Fibroblast of peridontal ligament (primary cell): Measurements from ENCODE around the gene MPV17.
"Not testable (repeated sequence)": the region's sequence is repeated elsewhere in the genome, so short reads cannot be mapped to it uniquely, and the experiment has no call there.

Experiments
- DNase-seq: peaks from one replicate; pipeline ENCODE4 v3.0.0-alpha.2; 2010; ENCODE audit errors: extremely low read depth

The MPV17 gene

DNA sequence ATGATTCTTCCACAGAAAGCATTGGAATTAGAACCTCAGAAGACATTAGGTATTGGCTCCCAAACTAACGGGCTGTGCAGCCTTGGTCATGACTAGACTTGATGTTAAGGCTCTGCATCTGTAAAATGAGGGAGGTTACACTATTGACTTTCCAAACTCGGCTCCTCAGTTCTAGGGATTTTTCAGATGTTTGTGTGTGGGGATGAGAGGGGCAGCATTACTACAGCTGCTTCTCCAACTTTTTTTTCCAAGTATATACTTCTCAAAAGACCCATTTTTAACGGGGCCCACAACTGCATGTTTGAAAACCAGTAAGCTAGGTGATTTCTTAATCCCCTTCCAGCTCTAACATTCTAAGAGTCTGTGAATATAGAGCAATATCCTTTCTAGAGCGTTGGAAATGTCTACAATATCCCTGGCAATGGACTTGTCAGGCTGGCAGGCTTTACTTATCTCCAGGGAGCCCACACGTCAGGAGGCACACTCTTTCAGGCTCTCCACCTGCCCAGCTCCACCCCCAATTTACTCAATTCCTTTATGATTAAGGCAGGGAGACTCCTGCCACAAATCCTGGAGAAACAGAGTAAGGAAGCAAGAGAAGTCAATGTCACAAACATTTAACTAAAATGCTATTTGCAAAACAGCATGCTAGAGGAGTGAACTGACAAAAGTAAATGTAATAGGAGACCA, 844 bp upstream of the MPV17 start:
- no peak for DNase-seq

DNA sequence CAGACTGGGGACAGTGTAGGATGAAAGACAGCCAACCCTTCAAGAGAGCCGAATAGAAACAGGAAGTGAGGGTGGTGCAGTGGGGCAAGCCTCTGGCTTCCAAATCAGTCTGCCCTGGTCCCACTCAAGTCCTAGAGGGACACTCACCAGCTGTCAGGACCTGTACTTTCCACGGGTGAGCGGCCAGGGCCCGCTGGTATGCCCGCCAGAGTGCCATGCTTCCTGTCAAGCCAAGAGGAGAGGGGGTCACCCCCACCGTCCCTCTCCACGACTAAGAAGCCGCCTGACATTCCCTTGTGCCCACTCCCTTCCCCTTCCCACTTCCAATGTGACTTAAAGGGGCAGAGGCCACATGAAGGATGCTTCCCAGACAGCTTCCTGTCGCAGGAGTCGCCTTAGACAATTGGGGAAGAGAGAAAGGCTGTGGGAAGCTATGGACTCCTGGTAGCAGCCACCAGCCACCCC, 564 bp downstream of the MPV17 start:
- DNase-seq: peak; percentile 16

DNA sequence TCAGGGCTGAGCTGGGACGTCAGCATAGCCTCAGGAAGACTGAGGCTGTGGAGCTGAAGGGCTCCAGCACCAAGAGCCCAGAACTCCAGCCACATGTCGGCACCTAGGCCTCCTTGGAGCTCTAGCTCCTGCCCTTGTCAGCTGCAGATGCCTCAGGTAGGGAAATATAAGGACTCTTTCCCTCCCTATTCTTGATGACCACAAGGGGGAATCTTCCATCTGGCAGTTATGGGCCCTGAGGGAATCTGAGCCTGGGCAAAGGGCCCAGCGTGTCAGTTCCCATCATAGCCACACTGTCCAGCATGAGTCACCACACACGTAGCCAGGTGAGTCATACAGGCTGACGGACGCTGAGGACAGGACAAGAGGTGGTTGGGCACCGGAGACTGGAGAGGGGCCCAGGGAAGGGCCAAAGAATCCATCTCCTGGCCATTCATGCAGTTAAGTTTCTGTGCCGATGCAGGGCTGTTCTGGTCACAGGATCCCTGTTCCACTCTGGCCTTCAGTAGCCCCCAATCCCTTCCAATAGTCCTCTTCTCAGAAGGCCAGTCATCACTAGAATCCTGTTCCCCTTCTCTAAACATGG, 1.8 kb downstream of the MPV17 start:
- peak; percentile 96 for DNase-seq

DNA sequence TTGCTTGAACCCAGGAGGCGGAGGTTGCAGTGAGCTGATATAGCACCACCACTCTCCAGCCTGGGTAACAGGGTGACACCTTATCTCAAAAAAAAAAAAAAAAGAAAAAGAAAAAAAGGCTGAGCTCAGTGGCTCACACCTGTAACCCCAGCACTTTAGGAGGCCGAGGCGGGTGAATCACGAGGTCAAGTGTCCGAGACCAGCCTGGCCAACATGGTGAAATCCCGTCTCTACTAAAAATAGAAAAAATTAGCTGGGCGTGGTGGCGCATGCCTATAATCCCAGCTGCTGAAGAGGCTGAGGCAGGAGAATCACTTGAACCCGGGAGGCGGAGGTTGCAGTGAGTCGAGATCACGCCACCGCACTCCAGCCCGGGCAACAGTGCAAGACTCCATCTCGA, 3.1 kb downstream of the MPV17 start:
- not testable (repeated sequence) for DNase-seq

DNA sequence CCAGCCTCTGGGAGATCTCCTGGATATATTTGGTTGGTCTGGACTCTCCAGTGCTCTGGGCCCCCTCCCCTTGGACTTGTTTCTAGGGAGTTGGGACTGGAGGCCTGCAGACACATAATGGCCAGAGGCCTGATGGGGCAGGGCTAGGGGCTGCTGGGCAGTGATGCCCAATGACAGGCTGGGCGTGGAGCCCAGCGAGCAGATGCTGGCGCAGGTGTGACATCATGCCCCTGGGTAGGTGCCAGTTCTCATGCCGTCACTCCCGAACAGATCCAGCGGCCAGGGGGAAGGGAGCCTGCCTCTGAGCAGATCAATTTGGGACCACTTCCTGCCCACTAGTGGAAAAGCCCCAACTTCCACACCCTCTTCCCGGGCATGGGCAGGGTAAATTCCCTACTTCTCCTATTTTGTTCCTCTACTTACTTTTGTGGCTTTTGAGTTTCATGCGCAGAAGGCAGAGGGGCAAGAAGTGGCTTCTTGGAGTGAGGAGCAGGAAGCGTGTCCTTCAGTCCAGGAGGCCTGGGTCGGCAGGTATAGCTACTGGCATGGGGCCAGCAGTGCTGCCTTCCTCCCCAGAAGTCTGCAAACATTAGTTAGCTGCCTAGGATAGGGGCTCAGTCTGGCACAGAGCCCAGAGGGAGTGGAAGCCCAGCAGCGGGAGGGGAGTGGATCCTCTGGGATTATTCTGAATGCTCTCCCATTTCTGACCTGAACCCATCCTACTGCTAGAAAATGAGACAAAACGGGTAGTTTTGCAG, 6.1 kb downstream of the MPV17 start:
- no peak for DNase-seq

DNA sequence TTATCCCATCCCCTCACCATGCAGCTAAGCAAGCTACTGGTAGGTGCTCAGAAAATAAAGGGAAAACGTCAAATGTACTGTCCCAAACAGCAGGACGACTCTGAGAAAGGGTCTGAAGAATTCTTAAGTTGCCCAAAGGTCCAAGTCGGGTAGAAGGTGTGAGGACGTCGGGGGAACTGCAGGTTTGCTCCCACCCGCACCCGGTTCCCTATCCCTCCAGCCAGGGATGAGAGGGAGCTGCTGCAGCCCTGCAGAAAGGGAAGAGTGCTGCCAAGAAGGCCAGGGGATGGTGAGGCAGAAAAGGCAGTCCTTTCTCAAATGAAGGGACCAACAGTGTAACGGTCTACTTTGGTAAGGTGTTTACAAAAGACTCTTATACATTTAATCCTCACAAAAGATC, 7.8 kb downstream of the MPV17 start:
- DNase-seq: no peak

DNA sequence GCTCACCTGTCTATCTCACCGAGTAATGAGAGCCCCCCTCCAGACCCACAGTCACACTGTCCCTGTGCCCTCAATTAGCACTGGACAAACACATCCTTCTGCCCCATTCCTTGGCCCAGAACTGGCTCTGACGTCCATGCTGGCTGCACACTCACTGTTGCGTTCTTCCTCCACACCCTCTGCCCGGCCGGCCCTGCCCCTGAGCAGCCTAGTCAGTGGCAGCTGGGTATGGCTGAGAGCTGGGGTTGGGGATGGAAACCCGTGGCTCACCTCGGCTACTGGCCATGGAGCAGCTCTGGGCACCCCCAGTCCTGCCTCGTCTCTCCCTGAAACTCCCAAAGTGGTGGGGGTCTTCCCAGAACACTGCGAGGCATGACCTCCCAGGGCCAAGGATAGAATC, 8.2 kb downstream of the MPV17 start:
- DNase-seq: no peak

DNA sequence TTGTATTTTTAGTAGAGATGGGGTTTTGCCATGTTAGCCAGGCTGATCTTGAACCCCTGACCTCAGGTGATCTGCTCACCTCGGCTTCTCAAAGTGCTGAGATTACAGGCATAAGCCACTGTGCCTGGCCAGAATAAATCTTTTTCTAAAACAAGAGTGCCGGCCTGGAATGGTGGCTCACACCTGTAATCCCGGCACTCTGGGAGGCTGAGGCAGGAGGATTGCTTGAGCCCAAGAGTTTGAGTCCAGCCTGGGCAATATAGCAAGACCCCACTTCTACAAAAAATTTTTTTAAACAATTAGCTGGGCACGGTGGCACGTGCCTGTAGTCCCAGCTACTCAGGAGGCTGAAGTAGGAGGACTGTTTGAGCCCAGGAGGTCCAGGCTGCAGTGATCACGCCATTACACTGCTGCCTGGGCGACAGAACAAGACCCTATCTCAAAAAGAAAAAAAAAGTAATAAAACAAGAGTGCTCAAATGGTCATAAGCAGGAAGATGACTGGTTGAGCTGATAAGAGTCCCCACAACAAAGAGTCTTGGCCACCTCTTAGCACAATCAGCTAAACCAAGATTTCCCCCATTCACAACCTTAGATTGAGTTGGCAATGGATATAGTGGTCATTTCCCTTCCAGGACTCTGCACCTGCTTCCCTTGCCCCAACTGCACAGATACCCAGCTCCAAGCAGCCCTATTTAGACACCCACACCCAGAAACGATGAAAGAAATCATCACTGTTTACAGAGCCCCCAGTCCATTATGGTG, 8.8 kb downstream of the MPV17 start:
- DNase-seq: no peak

DNA sequence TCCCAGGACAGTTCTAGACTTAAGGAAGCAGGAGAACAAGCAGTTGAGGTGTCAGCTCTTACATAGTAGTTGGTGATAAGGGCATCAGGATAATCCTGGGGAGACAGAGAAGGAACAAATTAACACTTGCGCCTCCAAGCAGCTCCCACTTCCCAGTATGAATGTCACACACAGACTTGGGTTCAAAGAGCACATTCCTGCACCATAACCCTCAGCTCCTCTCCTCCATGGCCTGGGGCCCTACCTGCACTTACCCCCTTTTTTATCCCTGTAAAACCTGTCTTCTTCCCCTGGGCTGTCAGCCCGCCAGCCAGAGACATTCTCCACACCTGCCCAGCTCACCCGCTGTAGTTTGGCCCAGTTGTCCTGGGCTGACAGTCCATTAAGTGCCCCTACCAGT, 10.7 kb downstream of the MPV17 start:
- DNase-seq: no peak

DNA sequence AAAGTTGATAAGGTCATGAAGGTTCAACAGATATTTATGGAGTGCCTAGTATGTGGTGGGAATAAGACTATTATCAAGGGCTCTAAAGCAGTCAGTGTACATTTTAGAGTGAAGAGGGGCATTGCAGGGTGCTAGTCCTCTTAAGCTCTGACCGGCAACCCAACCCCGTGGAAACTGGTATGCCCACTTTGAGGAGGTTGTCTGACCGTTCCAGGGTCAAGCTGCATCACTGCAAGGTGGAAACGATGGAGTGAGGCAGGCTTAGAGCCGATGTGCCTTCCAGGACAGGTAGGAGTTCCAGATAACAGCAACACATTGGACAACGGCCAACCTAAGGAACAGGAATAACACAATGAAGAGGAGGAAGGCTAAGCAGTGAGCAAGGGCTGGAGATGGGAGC, 13.2 kb downstream of the MPV17 start:
- DNase-seq: no peak

DNA sequence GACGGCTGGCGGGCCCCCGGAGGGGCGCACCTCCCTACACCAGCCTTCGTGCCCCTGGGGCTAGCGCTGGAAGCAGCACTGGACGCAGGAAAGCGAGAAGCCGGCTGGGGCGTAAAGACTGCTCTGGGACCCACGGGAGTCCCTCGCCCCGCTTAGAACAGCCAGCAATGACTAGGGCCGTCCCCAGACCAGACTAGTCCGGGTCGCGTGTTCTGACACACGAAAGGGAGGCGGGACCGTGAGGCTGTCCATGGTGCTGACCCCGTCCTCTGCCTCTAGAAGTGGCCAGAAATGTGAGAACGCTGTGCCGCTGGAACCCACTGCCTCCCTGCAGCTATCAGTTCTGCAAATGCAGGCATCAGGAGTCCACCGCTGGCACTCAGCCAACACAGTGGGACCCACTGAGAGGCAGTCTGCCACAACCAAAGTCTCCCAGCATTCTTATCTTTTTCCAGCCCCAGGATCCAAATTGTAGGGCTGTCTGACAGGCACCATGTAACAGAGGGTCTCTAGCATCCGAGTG, 14.5 kb downstream of the MPV17 start, which contains the start of gene UCN:
TSS of gene UCN (minus strand) at position 87 of the 523 bp plus-strand sequence. CDS start 550 bp downstream, outside the sequence.
- DNase-seq: peak; percentile 32

DNA sequence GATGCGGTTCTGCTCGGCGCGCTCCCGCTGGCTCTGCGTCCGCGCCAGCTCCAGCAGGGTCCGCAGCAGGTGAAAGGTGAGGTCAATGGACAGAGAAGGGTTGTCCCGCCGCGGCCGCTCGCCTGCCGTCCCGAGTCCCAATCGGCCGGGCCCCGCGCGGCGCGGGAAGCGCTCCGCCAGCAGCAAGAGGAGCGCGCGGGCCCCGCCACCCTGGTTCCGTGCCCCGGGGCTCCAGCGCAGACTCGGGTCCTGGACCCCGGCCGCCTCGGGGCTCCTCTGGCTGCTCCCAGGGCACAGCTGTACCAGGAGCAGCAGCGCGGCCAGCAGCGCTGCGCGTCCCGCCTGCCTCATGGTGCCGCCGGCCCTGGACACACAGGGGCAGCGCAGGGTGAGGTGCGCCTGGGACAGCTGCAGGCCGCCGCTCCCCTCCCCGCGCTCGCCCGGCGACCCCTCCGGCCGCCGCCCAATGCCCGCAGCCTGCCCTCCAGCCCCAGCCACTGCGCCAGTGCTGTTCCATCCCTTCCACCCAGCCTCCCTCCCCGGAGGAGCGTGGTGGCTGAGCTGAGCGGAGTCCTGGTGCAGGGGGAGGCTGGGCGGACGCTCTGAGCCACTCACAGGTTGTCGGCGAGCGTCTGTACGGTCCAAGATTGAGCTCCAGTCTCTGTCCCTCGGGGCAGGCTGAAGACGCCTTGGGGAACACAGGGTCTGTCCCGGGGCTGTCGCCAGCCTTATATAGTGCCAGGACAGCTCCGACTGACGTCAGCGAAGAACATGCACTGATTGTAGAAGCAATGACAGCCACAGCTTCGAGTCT, 15.1 kb downstream of the MPV17 start:
- no peak for DNase-seq

DNA sequence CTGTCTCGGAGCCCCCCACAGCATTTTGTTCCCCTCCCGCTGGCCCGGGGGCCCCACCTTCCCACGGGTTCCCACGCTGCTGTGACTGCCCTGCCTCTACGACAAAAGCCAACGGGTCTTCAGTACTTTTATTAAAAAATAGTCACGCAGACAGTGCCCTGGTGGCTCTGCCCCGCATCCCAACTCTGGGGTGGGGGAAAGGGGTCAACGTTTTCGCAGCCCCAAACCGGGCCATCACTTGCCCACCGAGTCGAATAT, 15.7 kb downstream of the MPV17 start:
- no peak for DNase-seq

DNA sequence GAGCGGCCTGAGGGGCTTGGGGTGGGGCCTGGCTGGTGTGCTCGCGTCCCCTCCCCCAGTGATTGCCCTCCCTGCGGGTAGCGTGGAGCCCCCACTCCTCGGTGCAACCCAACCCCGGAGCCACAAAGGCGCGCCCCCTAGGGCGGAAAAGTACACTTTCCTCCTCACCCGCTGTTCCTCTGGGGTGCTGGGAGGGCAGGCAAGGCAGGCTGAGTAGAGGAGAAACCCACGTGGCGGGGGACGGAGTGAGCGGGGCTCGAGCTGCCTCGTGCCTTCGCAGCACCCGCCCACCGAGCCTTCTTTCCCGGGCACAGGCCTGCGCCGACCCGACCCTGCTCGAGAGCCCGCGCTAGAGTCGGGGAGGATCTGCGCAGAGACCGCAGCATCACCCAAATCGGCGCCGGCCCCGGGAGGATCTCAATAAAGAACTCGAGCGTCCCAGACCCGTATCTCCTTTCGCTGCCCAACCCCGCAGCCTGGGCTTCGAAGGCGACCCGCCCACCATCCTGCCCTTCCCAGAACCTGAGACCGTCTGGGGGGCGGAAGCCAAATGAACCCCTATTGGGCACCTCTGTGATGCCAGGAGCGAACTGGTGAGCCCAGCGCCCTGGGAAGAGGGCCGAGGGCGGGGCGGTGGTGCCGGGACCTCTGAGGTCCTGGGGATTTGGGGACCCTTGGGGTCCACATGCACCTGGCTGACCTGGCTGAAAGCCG, 16.2 kb downstream of the MPV17 start:
- DNase-seq: no peak

DNA sequence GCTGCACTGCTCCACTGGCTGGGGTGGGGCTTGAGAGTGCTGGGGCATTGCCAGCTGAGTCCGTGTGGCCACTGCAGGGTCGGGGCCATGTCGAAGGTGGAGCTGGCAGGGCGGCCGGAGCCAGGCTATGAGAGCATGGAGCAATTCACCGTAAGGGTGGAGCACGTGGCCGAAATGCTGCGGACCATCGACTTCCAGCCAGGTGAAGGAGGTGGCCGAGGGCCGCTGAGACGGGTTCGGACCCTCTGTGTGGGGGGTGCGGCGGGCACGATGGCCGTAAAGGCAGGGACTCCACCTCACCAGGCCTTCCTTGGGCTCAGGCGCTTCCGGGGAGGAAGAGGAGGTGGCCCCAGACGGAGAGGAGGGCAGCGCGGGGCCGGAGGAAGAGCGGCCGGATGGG, 16.8 kb downstream of the MPV17 start:
- no peak for DNase-seq

DNA sequence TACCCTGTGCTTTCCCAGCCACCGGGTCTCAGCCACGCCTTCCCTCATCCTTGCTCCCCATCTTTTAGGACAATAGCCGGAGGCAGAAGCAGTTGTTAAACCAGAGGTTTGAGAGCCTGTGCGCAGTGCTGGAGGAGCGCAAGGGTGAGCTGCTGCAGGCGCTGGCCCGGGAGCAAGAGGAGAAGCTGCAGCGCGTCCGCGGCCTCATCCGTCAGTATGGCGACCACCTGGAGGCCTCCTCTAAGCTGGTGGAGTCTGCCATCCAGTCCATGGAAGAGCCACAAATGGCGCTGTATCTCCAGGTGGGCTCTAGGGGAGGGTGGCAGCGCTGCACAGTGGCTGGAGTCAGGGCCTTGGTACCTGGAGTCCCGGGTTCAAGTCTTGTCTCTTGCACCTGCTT, 17.4 kb downstream of the MPV17 start:
- DNase-seq: no peak

DNA sequence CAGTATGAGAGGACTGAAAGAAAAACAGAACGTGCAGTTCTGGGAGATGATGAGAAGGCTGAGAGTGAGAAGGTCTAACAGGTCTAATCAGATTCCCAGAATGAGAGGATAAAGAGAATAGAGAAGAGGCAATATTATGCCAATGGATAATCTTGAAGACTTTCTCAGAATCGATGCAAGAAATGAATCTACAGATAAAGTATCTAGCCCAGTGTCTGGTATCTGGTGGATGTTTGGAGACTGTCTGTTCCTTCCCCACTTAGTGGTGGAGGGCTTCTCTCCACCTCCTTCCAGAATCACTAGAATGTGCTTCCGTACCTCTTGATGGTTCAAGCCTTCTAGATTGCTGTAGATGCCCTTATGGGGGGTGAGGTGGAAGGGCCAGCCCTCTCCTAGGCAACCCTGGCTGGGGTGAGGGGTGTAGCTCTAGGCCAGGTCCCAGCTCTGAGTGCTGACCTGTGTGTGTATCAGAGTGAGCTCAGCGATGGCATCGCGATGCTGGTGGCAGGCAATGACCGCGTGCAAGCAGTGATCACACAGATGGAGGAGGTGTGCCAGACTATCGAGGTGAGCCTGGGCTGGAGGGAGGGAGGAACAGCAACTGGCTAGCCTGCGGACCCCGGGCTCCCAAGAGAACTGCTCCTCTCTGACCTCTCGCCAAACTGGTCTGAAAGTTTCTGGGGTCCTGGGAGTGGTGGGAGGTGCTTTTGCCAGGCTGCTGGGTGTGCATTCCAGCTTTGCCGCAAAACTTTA, 18.2 kb downstream of the MPV17 start:
- DNase-seq: no peak

DNA sequence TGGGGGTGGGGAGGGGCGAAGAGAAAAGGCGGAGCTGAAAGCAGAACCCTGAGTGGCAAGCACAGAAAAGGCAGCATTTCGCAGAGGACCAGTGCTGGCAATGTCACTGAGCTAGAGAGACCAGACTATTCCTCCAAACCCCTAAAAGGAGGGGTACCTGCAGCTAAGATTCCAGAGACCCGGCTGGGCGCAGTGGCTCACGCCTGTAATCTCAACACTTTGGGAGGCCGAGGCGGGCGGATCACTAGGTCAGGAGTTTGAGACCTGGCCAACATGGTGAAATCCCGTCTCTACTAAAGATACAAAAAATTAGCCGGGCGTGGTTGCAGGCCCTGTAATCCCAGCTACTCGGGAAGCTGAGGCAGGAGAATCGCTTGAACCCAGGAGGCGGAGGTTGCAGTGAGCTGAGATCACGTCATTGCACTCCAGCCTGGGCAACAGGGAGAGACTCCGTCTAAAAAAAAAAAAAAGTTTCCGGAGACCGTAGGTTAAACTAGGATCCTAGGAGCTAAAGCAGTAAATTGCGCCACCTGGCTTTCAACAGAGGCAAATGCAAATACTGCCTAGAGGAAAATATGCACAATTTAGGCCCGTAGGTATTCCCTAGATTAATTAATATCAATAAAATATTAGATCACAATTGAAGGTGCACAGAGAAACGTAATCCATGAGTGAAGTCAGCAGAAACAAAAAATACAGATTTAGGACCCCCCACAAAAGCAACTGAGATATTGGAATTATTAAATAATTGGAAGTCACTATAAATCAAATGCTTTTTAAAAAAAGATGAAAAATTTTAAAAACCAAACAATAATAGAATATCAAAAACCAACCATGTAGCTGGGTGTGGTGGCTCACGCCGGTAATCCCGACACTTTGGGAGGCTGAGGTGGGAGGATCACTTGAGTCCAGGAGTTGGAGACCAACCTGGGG, 19.5 kb downstream of the MPV17 start:
- peak; percentile 79 for DNase-seq

DNA sequence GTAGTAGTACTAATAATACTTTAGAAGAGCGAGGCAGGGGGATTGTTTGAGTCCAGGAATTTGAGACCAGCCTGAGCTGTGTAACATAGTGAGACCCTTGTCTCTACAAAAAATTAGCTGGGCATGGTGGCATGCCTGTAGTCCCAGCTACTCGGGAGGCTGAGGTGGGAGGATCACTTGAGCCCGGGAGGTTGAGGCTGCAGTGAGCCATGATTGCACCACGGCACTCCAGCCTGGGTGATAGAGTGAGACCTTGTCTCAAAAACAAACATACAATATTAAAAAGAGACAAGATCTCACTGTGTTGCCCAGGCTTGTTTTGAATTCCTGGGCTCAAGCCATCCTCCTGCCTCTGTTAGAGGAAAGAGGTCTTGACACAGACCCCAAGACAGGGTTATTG, 22.3 kb downstream of the MPV17 start:
- DNase-seq: not testable (repeated sequence)
